GM10847 (cell line): Measurements from ENCODE around the gene MGMT.

Experiments
- POLR2A ChIP-seq: IDR thresholded peaks from 2 replicates; pipeline ENCODE4 v1.6.1; 2011; ENCODE audit not compliant: insufficient read length; ENCODE audit errors: extremely low read depth

The MGMT gene

GRCh38 chr10:129556316-129556715 is 89.3 kb downstream of the MGMT start:
- TF ChIP-seq POLR2A = no peak

- TF ChIP-seq POLR2A = no peak
These were observed 93.3 kb downstream of the MGMT start for GRCh38 chr10:129560361-129560760.

GRCh38 chr10:129562487-129562886 is 95.4 kb downstream of the MGMT start:
- no peak for TF ChIP-seq POLR2A

- TF ChIP-seq POLR2A = no peak
These were observed 97.9 kb downstream of the MGMT start for GRCh38 chr10:129564923-129565322.

- TF ChIP-seq POLR2A = no peak
These were observed 101.7 kb downstream of the MGMT start for GRCh38 chr10:129568583-129569344.

- TF ChIP-seq POLR2A = no peak
These were observed 103.1 kb downstream of the MGMT start for GRCh38 chr10:129570185-129570584.

- TF ChIP-seq POLR2A = no peak
These were observed 112.2 kb downstream of the MGMT start for GRCh38 chr10:129579228-129579627.

GRCh38 chr10:129580010-129580409 is 113.0 kb downstream of the MGMT start:
- no peak for TF ChIP-seq POLR2A

GRCh38 chr10:129580901-129581300 is 113.9 kb downstream of the MGMT start:
- TF ChIP-seq POLR2A = no peak

GRCh38 chr10:129581827-129582411 is 114.9 kb downstream of the MGMT start:
- TF ChIP-seq POLR2A = no peak

- no peak for TF ChIP-seq POLR2A
These were observed 116.8 kb downstream of the MGMT start for GRCh38 chr10:129583831-129584230.

GRCh38 chr10:129586898-129587443 is 119.9 kb downstream of the MGMT start:
- no peak for TF ChIP-seq POLR2A

- no peak for TF ChIP-seq POLR2A
These were observed 122.5 kb downstream of the MGMT start for GRCh38 chr10:129589546-129589945.

- no peak for TF ChIP-seq POLR2A
These were observed 126.9 kb downstream of the MGMT start for GRCh38 chr10:129593953-129594352.

GRCh38 chr10:129594811-129595210 is 127.8 kb downstream of the MGMT start:
- no peak for TF ChIP-seq POLR2A

- TF ChIP-seq POLR2A = no peak
These were observed 131.4 kb downstream of the MGMT start for GRCh38 chr10:129598413-129598812.

GRCh38 chr10:129599160-129599559 is 132.1 kb downstream of the MGMT start:
- TF ChIP-seq POLR2A = no peak

- no peak for TF ChIP-seq POLR2A
These were observed 134.7 kb downstream of the MGMT start for GRCh38 chr10:129601737-129602136.
